Smooth muscle cell (in vitro differentiated cells): ENCODE data around the gene GYS1. TPM values are rescaled to one million over a fixed set of nuclear protein-coding genes. Genes with fewer than 3 reads are reported as not detected.

Experiments used
- DNase-seq: peaks from one replicate; lab custom pipeline; 2025; ENCODE audit not compliant: unreplicated experiment; lab: John Stamatoyannopoulos, UW
- H2AFZ ChIP-seq: fragments of 200-600 bp; sonication (generic); 2 replicates; pipeline ENCODE4 v1.6.0; 2016; ENCODE audit warnings: antibody characterized with exemption, low read depth, mild to moderate bottlenecking
- H3F3A ChIP-seq: fragments of 200-600 bp; sonication (generic); 2 replicates; pipeline ENCODE4 v1.6.0; 2017; ENCODE audit warnings: antibody characterized with exemption, low read depth
- H3K27ac ChIP-seq: fragments of 200-600 bp; sonication (generic); 2 replicates; pipeline ENCODE4 v1.5.1; 2016; ENCODE audit warnings: low read depth, mild to moderate bottlenecking
- H3K27me3 ChIP-seq: fragments of 200-600 bp; sonication (generic); 2 replicates; pipeline ENCODE4 v1.6.1; 2016; ENCODE audit warnings: low read depth, mild to moderate bottlenecking
- H3K36me3 ChIP-seq: fragments of 200-600 bp; sonication (generic); 2 replicates; pipeline ENCODE4 v1.5.1; 2016; ENCODE audit warnings: low read depth
- H3K4me1 ChIP-seq: fragments of 200-600 bp; sonication (generic); 2 replicates; pipeline ENCODE4 v1.5.1; 2016; ENCODE audit warnings: low read depth
- H3K4me2 ChIP-seq: fragments of 200-600 bp; sonication (generic); 2 replicates; pipeline ENCODE4 v1.6.0; 2016; ENCODE audit warnings: mild to moderate bottlenecking
- H3K4me3 ChIP-seq: fragments of 200-600 bp; sonication (generic); 2 replicates; pipeline ENCODE4 v1.5.1; 2016; ENCODE audit warnings: mild to moderate bottlenecking
- H3K79me2 ChIP-seq: fragments of 200-600 bp; sonication (generic); 2 replicates; pipeline ENCODE4 v1.6.0; 2016; ENCODE audit warnings: low read depth, mild to moderate bottlenecking
- H3K9ac ChIP-seq: fragments of 200-600 bp; sonication (generic); 2 replicates; pipeline ENCODE4 v1.6.0; 2016; ENCODE audit warnings: low read depth
- H3K9me3 ChIP-seq: fragments of 200-600 bp; sonication (generic); replicated peaks from 2 replicates; pipeline ENCODE4 v1.5.1; 2016; ENCODE audit warnings: low read depth
- H4K20me1 ChIP-seq: fragments of 200-600 bp; sonication (generic); 2 replicates; pipeline ENCODE4 v1.6.0; 2016; ENCODE audit warnings: low read depth
- WGBS: methylation state at CpG from one replicate; pipeline ENCODE4 v1.1.7; 2016; ENCODE audit warnings: low lambda C conversion rate; 5-methylcytosine and 5-hydroxymethylcytosine counted together
- polyA plus RNA-seq: library from polyadenylated mRNA; unstranded; fragments of >200 nt; fragmentation: Nextera tagmentation; extraction: Ambion mirVana; gene quantifications from 2 replicates; pipeline ENCODE4 v1.2.1, GENCODE V29; 2016
- total RNA-seq: library from RNA; depleted of rRNA; stranded (reverse); fragments of >200 nt; gene quantifications from 2 replicates; pipeline ENCODE4 v1.2.3, GENCODE V29; 2014
- TF ChIP-seq, protein P1 (sequence below): fragments of 200-600 bp; sonication (generic); IDR thresholded peaks from 2 replicates; pipeline ENCODE4 v1.5.1; 2017; ENCODE audit warnings: borderline replicate concordance, mild to moderate bottlenecking, antibody characterized with exemption; ENCODE audit not compliant: insufficient read depth, poor library complexity, severe bottlenecking

Gene GYS1
- total and polyA plus RNA-seq, 2 experiments from 2014 or later: 58.1 to 82.6 TPM

DNA sequence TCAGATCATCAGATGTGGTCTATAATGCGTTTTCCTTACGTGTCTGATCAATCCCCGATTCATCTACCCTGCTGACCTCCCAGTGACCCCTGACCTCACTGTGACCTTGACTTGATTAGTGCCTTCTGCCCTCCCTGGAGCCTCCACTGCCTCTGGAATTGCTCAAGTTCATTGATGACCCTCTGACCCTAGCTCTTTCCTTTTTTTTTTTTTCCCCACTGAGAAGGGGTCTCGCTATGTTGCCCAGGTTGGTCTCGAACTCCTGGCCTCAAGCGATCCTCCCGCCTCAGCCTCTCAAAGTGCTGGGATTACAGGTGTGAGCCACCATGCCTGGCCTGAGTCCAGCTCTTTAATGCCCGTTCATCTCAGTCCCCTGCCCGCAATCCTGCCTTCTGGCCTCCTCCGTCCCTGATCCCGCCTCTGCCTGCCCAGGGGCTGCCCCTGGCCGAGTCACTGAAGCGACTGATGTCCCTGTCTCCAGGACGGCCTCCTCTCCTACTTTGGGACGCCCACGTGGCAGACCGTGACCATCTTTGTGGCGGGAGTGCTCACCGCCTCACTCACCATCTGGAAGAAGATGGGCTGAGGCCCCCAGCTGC, 32.0 kb downstream of the GYS1 start:
- H3K4me2 ChIP-seq: no peak overlapping the region
- TF ChIP-seq, protein P1, sequence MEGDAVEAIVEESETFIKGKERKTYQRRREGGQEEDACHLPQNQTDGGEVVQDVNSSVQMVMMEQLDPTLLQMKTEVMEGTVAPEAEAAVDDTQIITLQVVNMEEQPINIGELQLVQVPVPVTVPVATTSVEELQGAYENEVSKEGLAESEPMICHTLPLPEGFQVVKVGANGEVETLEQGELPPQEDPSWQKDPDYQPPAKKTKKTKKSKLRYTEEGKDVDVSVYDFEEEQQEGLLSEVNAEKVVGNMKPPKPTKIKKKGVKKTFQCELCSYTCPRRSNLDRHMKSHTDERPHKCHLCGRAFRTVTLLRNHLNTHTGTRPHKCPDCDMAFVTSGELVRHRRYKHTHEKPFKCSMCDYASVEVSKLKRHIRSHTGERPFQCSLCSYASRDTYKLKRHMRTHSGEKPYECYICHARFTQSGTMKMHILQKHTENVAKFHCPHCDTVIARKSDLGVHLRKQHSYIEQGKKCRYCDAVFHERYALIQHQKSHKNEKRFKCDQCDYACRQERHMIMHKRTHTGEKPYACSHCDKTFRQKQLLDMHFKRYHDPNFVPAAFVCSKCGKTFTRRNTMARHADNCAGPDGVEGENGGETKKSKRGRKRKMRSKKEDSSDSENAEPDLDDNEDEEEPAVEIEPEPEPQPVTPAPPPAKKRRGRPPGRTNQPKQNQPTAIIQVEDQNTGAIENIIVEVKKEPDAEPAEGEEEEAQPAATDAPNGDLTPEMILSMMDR: no peak
- H3K27ac ChIP-seq: peak overlapping the region; percentile 100
- no peak overlapping the region for H3K4me3 ChIP-seq
- DNase-seq: no peak
- H3F3A ChIP-seq: peaks cover 22% of the 10 kb centered on the region
- no peaks in the 10 kb centered on the region for H3K36me3 ChIP-seq
- H2AFZ ChIP-seq: no peak overlapping the region
- H3K4me1 ChIP-seq: peaks cover 18% of the 10 kb centered on the region
- no peaks in the 10 kb centered on the region for H3K9me3 ChIP-seq
- no peaks in the 10 kb centered on the region for H3K27me3 ChIP-seq
- no peak overlapping the region for H3K9ac ChIP-seq
- 72% methylated on average over 19 of the region's 19 CpGs for WGBS
- peaks cover 9% of the 10 kb centered on the region for H4K20me1 ChIP-seq
- H3K79me2 ChIP-seq: peaks cover 26% of the 10 kb centered on the region

DNA sequence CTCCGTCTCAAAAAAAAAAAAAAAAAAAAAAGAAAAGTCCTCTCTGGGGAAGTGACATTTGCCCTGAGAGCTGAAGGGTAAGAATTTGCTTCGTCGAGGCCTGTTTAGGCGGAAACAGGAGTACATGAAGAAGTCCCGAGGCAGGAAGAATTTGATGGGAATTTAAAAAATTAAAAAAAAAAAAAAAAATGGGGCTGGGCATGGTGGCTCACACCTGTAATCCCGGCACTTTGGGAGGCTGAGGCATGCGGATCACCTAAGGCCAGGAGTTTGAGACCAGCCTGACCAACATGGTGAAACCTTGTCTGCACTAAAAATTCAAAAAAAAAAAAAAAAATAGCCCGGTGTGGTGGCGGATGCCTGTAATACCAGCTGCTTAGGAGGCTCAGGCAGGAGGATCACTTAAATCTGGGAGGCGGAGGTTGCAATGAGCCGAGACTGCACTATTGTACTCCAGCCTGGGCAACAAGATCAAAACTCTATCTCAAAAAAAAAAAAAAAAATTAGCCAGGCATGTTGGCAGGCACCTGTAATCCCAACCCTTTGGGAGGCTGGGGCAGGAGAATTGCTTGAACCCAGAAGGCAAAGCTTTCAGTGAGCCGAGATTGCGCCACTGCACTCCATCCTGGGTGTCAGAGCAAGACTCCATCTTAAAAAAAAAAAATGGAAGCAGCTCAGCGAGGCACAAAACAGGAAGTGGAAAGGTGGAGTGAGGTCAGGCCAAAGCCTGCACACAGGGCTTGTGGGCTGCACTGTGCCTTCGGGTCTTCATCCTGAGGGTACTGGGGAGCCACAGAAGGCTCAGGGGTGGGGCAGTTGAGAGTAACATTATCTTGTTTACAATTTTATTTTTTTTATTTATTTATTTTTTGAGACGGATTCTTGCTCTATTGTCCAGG, 33.5 kb downstream of the GYS1 start:
- no peak overlapping the region for H3K27ac ChIP-seq
- no peak for DNase-seq

DNA sequence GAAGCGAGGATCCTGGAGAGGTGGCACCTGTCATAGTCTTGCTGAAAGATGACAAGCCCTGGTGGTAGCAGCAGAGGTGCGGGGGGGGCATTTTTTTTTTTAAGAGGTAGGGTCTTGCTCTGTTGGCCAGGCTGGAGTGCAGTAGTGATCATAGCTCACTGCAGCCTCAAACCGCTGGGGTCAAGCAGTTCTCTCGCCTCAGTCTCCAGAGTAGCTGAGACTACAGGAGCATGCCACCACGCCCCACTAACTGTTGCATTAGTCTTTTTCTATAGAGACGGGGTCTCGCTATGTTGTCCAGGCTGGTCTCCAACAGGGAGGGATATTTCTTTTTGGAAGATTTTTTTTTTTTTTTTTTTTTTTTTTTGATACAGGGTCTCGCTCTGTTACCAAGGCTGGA, 35.1 kb downstream of the GYS1 start:
- WGBS: 97% methylated on average over 8 of the region's 8 CpGs

More for the DNA sequence above, 33.5 kb downstream of the GYS1 start:
- TF ChIP-seq, protein P1: no peak
- Histone ChIP-seq H3K4me3 (no peak overlapping the region), H4K20me1 (no peaks in the 10 kb centered on the region), H3K79me2 (peaks cover 33% of the 10 kb centered on the region), H3K9me3 (no peaks in the 10 kb centered on the region), H3K36me3 (no peaks in the 10 kb centered on the region), H2AFZ (no peak overlapping the region), H3F3A (peaks cover 17% of the 10 kb centered on the region), H3K4me2 (no peak overlapping the region), H3K4me1 (peaks cover 22% of the 10 kb centered on the region), H3K27me3 (no peaks in the 10 kb centered on the region), H3K9ac (no peak overlapping the region)
- WGBS: 89% methylated on average over 16 of the region's 16 CpGs

More for the DNA sequence above, 35.1 kb downstream of the GYS1 start:
- Histone ChIP-seq H3K9ac (no peak overlapping the region), H3K4me2 (no peak overlapping the region), H3K27me3 (no peaks in the 10 kb centered on the region), H3K4me3 (no peak overlapping the region), H4K20me1 (no peaks in the 10 kb centered on the region), H3K79me2 (peaks cover 33% of the 10 kb centered on the region), H3F3A (peaks cover 17% of the 10 kb centered on the region), H3K36me3 (no peaks in the 10 kb centered on the region), H3K9me3 (no peaks in the 10 kb centered on the region), H2AFZ (no peak overlapping the region), H3K27ac (no peak overlapping the region), H3K4me1 (peaks cover 7% of the 10 kb centered on the region)
- TF ChIP-seq, protein P1: no peak
- DNase-seq: no peak
